ENCODE results near the gene GLDC.

The GLDC gene

GRCh38 chr9:6489099-6489498 is 156.4 kb downstream of the GLDC start:
- DNase-seq = no peak

GRCh38 chr9:6488395-6488794 is 157.1 kb downstream of the GLDC start:
- no peak for DNase-seq

- no peak for DNase-seq
These were observed 161.3 kb downstream of the GLDC start for GRCh38 chr9:6484210-6484609.

All from stimulated activated naive CD4-positive, alpha-beta T cell treated with Interleukin-2 at 50 U/mL for 16 hours (primary cell).